ENCODE results near the gene MRPL38. TPM values are rescaled to one million over a fixed set of nuclear protein-coding genes. Genes with fewer than 3 reads are reported as not detected.

Gene MRPL38
- total and polyA plus RNA-seq, 2 donors (not counting 1 experiment from before 2014, with no cell fraction given): 126 to 127 TPM

- intact Hi-C loops (cut with micrococcal nuclease): no loop called here
- Mint-ChIP-seq H3K27ac (no peak overlapping the region), H3K9me3 (ENCODE audit: insufficient read depth) (no peaks in the 10 kb centered on the region), H3K4me3 (no peak overlapping the region), H3K27me3 (no peaks in the 10 kb centered on the region), H3K4me1 (no peaks in the 10 kb centered on the region)
- Histone ChIP-seq H4K20me1 (ENCODE audit: control insufficient read depth, insufficient read depth, low read length, poor library complexity, severe bottlenecking) (no peaks in the 10 kb centered on the region), H3K4me3 (ENCODE audit: control extremely low read depth in 1 of 5, extremely low read depth in 1 of 5, insufficient read depth in 1 of 5, low read depth in 2 of 5, low read length in 4 of 5) (no peak overlapping the region), H3K4me2 (replicated peaks; ENCODE audit: low read depth, low read length, poor library complexity, severe bottlenecking) (no peak overlapping the region), H3K79me2 (ENCODE audit: control insufficient read depth, insufficient read depth, low read length) (no peaks in the 10 kb centered on the region), H3K9me3 (ENCODE audit: control extremely low read depth in 1 of 3, control insufficient read depth in 2 of 3, insufficient read depth in 1 of 3, low read length in 2 of 3) (no peaks in the 10 kb centered on the region), H3K9ac (ENCODE audit: low read length) (no peak overlapping the region), H3K27ac (ENCODE audit: low read length in 2 of 2) (no peak overlapping the region), H3K4me1 (ENCODE audit: control insufficient read depth in 2 of 2, insufficient read depth in 2 of 2, low read length in 2 of 2) (no peaks in the 10 kb centered on the region), H3K36me3 (replicated peaks in 1 of 2; ENCODE audit: control extremely low read depth in 1 of 2, control insufficient read depth in 1 of 2, extremely low read depth in 1 of 2, insufficient read depth in 2 of 2, low read length in 1 of 2) (no peaks in the 10 kb centered on the region), H2AFZ (ENCODE audit: insufficient read depth, low read depth, low read length, poor library complexity, severe bottlenecking) (no peak overlapping the region), H3K27me3 (replicated peaks in 1 of 4; ENCODE audit: control extremely low read depth in 1 of 4, control insufficient read depth in 3 of 4, insufficient read depth in 4 of 4, low read length in 3 of 4) (no peaks in the 10 kb centered on the region)
- TF ChIP-seq CTCF (IDR thresholded peaks at IDR 0.05) (no peak), EZH2 (IDR thresholded peaks at IDR 0.05; ENCODE audit: borderline replicate concordance, insufficient read depth, low read depth, low read length, poor library complexity, severe bottlenecking) (no peak)
- WGBS (ENCODE audit: insufficient coverage): 100% methylated on average over 1 of the region's 4 CpGs
- ChIA-PET CTCF (interaction anchor here (1.1 to 1.6 kb wide), 4 partner anchors 19 to 162 kb away, joined by 3 to 5 read pairs (median 4); partner anchors contain the start of genes GALK1 and MRPL38), POLR2A (no interaction called here)
- ATAC-seq (ENCODE audit: low read depth) (no peak), DNase-seq (no peak)
Observed at GRCh38 chr17:75926456-75926855, 21.8 kb upstream of the MRPL38 start.

GRCh38 chr17:75925912-75926311 is 21.2 kb upstream of the MRPL38 start:
- ChIA-PET POLR2A (no interaction called here), CTCF (interaction anchor here (1.0 to 1.6 kb wide), 3 partner anchors 20 to 88 kb away, joined by 3 to 5 read pairs (median 3); partner anchors contain the start of gene MRPL38)
- DNase-seq (no peak), ATAC-seq (ENCODE audit: low read depth) (no peak)
- Mint-ChIP-seq H3K27ac (no peak overlapping the region), H3K4me3 (no peak overlapping the region), H3K27me3 (no peaks in the 10 kb centered on the region), H3K4me1 (no peaks in the 10 kb centered on the region), H3K9me3 (ENCODE audit: insufficient read depth) (no peaks in the 10 kb centered on the region)
- no peaks in the 10 kb centered on the region for H3K4me1 ChIP-seq (ENCODE audit: control insufficient read depth in 2 of 2, insufficient read depth in 2 of 2, low read length in 2 of 2)
- intact Hi-C loops (cut with micrococcal nuclease): no loop called here
- no peak overlapping the region for H3K4me2 ChIP-seq (replicated peaks; ENCODE audit: low read depth, low read length, poor library complexity, severe bottlenecking)
- no peaks in the 10 kb centered on the region for H3K79me2 ChIP-seq (ENCODE audit: control insufficient read depth, insufficient read depth, low read length)
- no peaks in the 10 kb centered on the region for H3K36me3 ChIP-seq (replicated peaks in 1 of 2; ENCODE audit: control extremely low read depth in 1 of 2, control insufficient read depth in 1 of 2, extremely low read depth in 1 of 2, insufficient read depth in 2 of 2, low read length in 1 of 2)
- TF ChIP-seq EZH2 (IDR thresholded peaks at IDR 0.05; ENCODE audit: borderline replicate concordance, insufficient read depth, low read depth, low read length, poor library complexity, severe bottlenecking): no peak
- TF ChIP-seq CTCF (IDR thresholded peaks at IDR 0.05): no peak
- H3K27me3 ChIP-seq (replicated peaks in 1 of 4; ENCODE audit: control extremely low read depth in 1 of 4, control insufficient read depth in 3 of 4, insufficient read depth in 4 of 4, low read length in 3 of 4): no peaks in the 10 kb centered on the region
- WGBS (ENCODE audit: insufficient coverage): 99% methylated on average over 15 of the region's 15 CpGs
- H3K27ac ChIP-seq (ENCODE audit: low read length in 2 of 2): no peak overlapping the region
- no peak overlapping the region for H2AFZ ChIP-seq (ENCODE audit: insufficient read depth, low read depth, low read length, poor library complexity, severe bottlenecking)
- H3K9me3 ChIP-seq (ENCODE audit: control extremely low read depth in 1 of 3, control insufficient read depth in 2 of 3, insufficient read depth in 1 of 3, low read length in 2 of 3): no peaks in the 10 kb centered on the region
- H4K20me1 ChIP-seq (ENCODE audit: control insufficient read depth, insufficient read depth, low read length, poor library complexity, severe bottlenecking): no peaks in the 10 kb centered on the region
- no peak overlapping the region for H3K9ac ChIP-seq (ENCODE audit: low read length)
- H3K4me3 ChIP-seq (ENCODE audit: control extremely low read depth in 1 of 5, extremely low read depth in 1 of 5, insufficient read depth in 1 of 5, low read depth in 2 of 5, low read length in 4 of 5): no peak overlapping the region
